ENCODE data around the gene EMX1. TPM values are rescaled to one million over a fixed set of nuclear protein-coding genes. Genes with fewer than 3 reads are reported as not detected.

Gene EMX1
- total and polyA plus RNA-seq, 2 of the 13 experiments (the other 11 are each of a cell fraction or from before 2014, with no cell fraction given), result 0.62 to 4.9 TPM

- CTCF ChIA-PET (ENCODE audit: low intra/inter-chr PET ratio, low total read pairs), result interaction anchor here (3.3 to 5.1 kb wide), 2 partner anchors 43 to 82 kb away, joined by 22 to 67 read pairs; no protein-coding TSS in a partner anchor
- WGBS (ENCODE audit: low lambda C conversion rate), result over 99% methylated on average over 8 of the region's 8 CpGs
These were observed 26.1 kb upstream of the EMX1 start for GRCh38 chr2:72891091-72891818.

More at GRCh38 chr2:72891091-72891818, 26.1 kb upstream of the EMX1 start:
- Histone ChIP-seq H3K9ac (ENCODE audit: insufficient read depth, low read depth, low read length) (no peak overlapping the region), H3K79me2 (ENCODE audit: insufficient read depth, low read length) (peaks cover 4% of the 10 kb centered on the region), H2AFZ (ENCODE audit: low read length) (no peak overlapping the region), H4K20me1 (ENCODE audit: insufficient read depth, low read length) (peaks cover 23% of the 10 kb centered on the region), H3K4me3 (replicated peaks in 1 of 3; ENCODE audit: insufficient read depth in 1 of 3, low read depth in 2 of 3, low read length in 3 of 3) (no peak overlapping the region), H3K27ac (ENCODE audit: extremely low read length, insufficient read depth, low read length) (no peak overlapping the region), H3K36me3 (replicated peaks in 1 of 2; ENCODE audit: control insufficient read depth in 1 of 2, insufficient read depth in 2 of 2, low read length in 2 of 2) (peaks cover 9 to 20% of the 10 kb centered on the region in 2 experiments), H3K9me3 (ENCODE audit: low read length) (no peaks in the 10 kb centered on the region), H3K4me1 (ENCODE audit: insufficient read depth, low read length) (peaks cover 55% of the 10 kb centered on the region), H3K4me2 (ENCODE audit: low read depth, low read length) (no peak overlapping the region), H3K27me3 (ENCODE audit: control insufficient read depth in 1 of 2, insufficient read depth in 2 of 2, low read length in 2 of 2) (peaks cover 7 to 21% of the 10 kb centered on the region in 2 experiments)
- FAIRE-seq (no peak), ATAC-seq (no peak), DNase-seq (ENCODE audit: low spot score) (no peak)
- TF ChIP-seq HMG20B (CRISPR knock-in tag; conservative IDR thresholded peaks at IDR 0.05) (no peak), ZBTB40 (IDR thresholded peaks at IDR 0.05) (no peak), ZBTB40 (CRISPR knock-in tag; IDR thresholded peaks at IDR 0.05) (no peak), BCL3 (CRISPR knock-in tag; IDR thresholded peaks at IDR 0.05) (no peak), ATM (IDR thresholded peaks at IDR 0.05; ENCODE audit: borderline replicate concordance) (no peak), LRRFIP1 (CRISPR knock-in tag; conservative IDR thresholded peaks at IDR 0.05) (no peak), EZH2 (conservative IDR thresholded peaks at IDR 0.05; ENCODE audit: low read depth, low read length) (no peak), ZNF576 (CRISPR knock-in tag; IDR thresholded peaks at IDR 0.05) (no peak)
- in situ Hi-C loops (cut with HindIII; ENCODE audit: extremely low pct_ligation_motif_present, low pct_unique_long_range_greater_than_20kb) (loop anchor here (5.0 kb wide), 2 partner anchors 46 to 286 kb away; no protein-coding TSS in a partner anchor), intact Hi-C loops (cut with micrococcal nuclease; ENCODE audit: unreplicated experiment) (no loop called here)
- POLR2A ChIA-PET, result no interaction called here
- no TSS peak for BruUV-seq (replicated peaks)

All from HepG2 (cell line).